Neural progenitor cell (in vitro differentiated cells): ENCODE results near the gene HADH.

Experiments used
- CTCF ChIP-seq: fragments of 200-600 bp; sonication (generic); IDR thresholded peaks from 2 replicates; pipeline ENCODE4 v1.5.1; 2017; ENCODE audit warnings: antibody characterized with exemption, mild to moderate bottlenecking
- EZH2 ChIP-seq: fragments of 200-600 bp; sonication (generic); IDR thresholded peaks from 2 replicates; pipeline ENCODE4 v1.6.1; 2017; ENCODE audit warnings: antibody characterized with exemption, mild to moderate bottlenecking, moderate library complexity
- EZH2phosphoT487 ChIP-seq: fragments of 200-600 bp; sonication (generic); IDR thresholded peaks from 2 replicates; pipeline ENCODE4 v1.6.1; 2017; ENCODE audit warnings: antibody characterized with exemption

- TF ChIP-seq CTCF (no peak), EZH2 (no peak), EZH2phosphoT487 (no peak)
These were observed 48.2 kb downstream of the HADH start for GRCh38 chr4:108037884-108038283.
